ENCODE results near the gene HSF4. TPM values are rescaled to one million over a fixed set of nuclear protein-coding genes. Genes with fewer than 3 reads are reported as not detected.

The HSF4 gene
- total RNA-seq, 1 donor from 2014 or later, result 54.3 TPM

DNA sequence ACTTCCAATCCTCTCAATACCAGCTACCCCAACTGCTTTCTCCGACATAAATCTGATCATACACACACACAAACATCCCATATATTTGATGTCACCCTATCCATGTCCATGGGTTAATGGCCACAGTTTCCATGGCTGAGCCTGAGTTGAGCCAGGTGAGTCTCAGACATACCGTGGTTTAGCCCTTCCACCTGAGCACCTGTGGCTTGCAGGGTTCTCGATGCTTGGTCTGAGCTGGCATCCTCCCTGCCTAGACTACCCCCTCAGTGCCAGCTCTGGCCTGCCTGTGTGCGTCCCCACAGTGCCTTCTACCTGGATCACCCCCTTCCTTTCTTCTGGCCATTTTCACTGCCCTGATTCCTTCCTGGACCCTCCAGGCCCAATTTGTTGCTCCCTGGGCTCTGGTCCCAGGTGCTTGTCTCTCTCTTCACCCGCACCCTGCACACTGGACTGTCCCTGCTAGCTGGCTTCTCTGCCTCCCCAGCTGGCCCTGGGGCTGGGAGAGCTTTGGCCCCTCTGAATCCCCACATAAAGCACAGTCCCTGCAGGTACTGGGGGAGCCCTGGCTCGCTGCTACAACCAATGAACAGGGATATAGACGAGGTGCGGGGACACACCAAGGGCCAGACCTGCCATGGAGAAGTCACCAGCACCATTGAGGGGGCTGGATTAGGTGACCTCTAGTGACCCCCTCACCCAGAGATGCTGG, 41.7 kb downstream of the HSF4 start:
- no peak for DNase-seq (ENCODE audit: extremely low spot score in 2 of 2)
- intact Hi-C loops (cut with DNase I), result no loop called here
- no peaks in the 10 kb centered on the region for H3K27me3 ChIP-seq
- H3K4me3 ChIP-seq, result no peak overlapping the region
- TF ChIP-seq, protein P1, sequence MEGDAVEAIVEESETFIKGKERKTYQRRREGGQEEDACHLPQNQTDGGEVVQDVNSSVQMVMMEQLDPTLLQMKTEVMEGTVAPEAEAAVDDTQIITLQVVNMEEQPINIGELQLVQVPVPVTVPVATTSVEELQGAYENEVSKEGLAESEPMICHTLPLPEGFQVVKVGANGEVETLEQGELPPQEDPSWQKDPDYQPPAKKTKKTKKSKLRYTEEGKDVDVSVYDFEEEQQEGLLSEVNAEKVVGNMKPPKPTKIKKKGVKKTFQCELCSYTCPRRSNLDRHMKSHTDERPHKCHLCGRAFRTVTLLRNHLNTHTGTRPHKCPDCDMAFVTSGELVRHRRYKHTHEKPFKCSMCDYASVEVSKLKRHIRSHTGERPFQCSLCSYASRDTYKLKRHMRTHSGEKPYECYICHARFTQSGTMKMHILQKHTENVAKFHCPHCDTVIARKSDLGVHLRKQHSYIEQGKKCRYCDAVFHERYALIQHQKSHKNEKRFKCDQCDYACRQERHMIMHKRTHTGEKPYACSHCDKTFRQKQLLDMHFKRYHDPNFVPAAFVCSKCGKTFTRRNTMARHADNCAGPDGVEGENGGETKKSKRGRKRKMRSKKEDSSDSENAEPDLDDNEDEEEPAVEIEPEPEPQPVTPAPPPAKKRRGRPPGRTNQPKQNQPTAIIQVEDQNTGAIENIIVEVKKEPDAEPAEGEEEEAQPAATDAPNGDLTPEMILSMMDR (IDR thresholded peaks at IDR 0.05), result no peak
- no peak for TF ChIP-seq POLR2A (IDR thresholded peaks at IDR 0.05)
- no peak for TF ChIP-seq POLR2AphosphoS5 (IDR thresholded peaks at IDR 0.05; ENCODE audit: insufficient read depth in 1 of 2, low read depth in 1 of 2)
- H3K4me1 ChIP-seq, result no peaks in the 10 kb centered on the region
- no peaks in the 10 kb centered on the region for H3K9me3 ChIP-seq
- H3K27ac ChIP-seq, result no peak overlapping the region
- peaks cover 0 to 14% of the 10 kb centered on the region in 2 donors for H3K36me3 ChIP-seq

DNA sequence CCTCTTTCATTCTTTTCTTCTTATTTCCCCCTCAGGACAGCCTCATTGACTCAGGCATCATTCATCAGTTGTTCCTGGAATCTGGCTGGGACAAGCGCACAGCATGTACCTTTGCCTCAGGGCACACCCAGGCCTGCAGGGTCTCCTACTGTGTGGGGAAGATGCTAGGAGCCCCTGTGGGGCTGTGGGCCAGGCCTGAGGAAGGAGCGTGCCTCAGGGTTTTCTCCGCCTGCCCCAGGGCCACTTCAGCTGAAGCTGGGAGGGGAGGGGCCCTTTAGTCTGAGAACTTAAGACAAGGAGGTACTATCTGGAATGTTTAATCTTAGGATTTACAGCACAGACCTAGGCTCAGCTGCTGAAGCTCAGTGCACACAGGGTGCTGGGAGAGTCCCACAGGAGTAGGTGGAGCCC, 42.3 kb downstream of the HSF4 start:
- Histone ChIP-seq H3K36me3 (peaks cover 0 to 10% of the 10 kb centered on the region in 2 donors), H3K4me1 (no peaks in the 10 kb centered on the region), H3K4me3 (no peak overlapping the region), H3K9me3 (no peaks in the 10 kb centered on the region), H3K27ac (no peak overlapping the region), H3K27me3 (no peaks in the 10 kb centered on the region)
- intact Hi-C loops (cut with DNase I), result no loop called here
- DNase-seq (ENCODE audit: extremely low spot score in 2 of 2), result no peak
- TF ChIP-seq POLR2AphosphoS5 (IDR thresholded peaks at IDR 0.05; ENCODE audit: insufficient read depth in 1 of 2, low read depth in 1 of 2) (no peak), POLR2A (IDR thresholded peaks at IDR 0.05) (no peak)
- TF ChIP-seq, protein P1 (IDR thresholded peaks at IDR 0.05), result no peak

DNA sequence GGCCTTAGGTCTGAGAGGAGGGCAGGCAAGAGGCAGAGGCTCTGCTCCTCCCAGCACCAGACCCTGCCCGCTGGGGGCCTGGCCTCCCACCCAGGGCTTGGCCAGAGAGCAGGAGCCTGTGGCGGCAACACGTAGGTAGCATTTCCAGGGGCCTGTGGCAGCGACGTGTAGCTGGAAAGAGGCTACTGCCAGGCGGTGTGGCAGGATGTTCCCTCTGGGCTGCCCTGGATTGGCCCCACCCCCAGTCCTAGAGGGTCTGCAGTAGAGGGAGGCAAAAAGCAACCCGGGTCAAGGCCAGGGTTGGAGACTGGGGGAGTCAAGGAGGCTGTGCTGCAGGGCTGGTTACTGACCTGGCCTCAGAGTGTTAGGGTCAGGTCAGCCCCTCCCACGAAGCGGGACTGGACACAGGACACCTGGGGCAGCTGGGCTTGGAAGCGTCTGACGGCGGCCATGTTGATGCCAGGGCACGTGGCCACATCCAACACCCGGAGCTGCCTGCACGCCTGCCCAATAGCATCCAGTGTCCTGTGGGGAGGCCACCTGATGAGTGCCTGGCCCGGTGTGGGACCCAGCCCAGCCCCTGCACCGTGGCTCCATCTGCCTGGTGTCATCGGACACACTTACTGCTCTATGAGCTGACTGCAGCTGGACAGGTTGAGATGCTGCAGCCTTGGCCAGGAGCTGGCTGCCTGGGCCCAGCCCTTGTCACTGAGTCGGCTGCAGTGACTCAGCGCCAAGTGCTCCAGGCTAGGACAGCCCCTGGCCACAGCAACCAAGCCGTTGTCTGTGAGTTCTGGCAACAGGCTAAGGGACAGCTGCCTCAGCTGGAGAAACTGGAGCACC, 42.9 kb downstream of the HSF4 start:
- Histone ChIP-seq H3K4me3 (no peak overlapping the region), H3K27ac (no peak overlapping the region), H3K4me1 (no peaks in the 10 kb centered on the region), H3K27me3 (no peaks in the 10 kb centered on the region), H3K9me3 (no peaks in the 10 kb centered on the region), H3K36me3 (peaks cover 0 to 3% of the 10 kb centered on the region in 2 donors)
- DNase-seq (ENCODE audit: extremely low spot score in 2 of 2), result no peak
- TF ChIP-seq POLR2A (IDR thresholded peaks at IDR 0.05) (no peak), POLR2AphosphoS5 (IDR thresholded peaks at IDR 0.05; ENCODE audit: insufficient read depth in 1 of 2, low read depth in 1 of 2) (no peak)
- TF ChIP-seq, protein P1 (IDR thresholded peaks at IDR 0.05), result no peak
- intact Hi-C loops (cut with DNase I), result no loop called here

DNA sequence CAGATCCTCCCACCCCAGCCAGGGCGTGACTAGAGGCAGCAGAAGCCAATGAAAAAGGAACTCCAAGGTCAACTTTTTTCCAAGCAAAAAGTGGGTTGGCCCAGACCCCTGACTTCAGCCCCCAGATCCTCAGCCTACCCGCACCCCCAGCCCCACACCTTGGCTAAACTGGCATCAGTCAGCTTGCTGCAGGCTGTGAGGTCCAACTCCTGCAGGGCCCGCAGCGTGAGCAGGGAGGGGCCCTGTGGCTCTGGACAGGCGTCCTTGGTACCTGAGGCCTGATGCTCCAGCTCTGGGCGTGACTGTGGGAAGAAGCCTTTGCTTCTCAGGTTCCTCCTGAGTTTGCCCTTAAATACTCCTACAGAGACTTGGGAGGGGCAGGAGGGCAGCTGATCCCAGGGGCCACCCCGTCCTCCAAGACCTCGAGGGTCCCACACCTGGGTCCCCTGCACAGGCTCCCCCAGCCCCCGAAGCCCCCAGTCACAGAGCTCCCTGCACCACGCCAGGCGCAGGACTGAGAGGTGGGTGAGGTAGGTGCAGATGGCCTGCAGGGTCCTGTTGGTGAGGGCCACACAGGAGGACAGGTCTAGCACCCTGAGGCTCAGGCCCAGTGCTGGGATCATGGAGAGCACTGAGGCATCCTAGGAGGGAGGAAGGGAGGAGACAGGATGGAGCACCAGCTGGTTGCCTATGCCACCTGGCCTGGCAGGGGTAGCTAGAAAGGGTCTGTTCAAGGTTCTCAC, 43.8 kb downstream of the HSF4 start:
- TF ChIP-seq POLR2A (IDR thresholded peaks at IDR 0.05), result no peak
- TF ChIP-seq POLR2AphosphoS5 (IDR thresholded peaks at IDR 0.05; ENCODE audit: insufficient read depth in 1 of 2, low read depth in 1 of 2), result no peak
- TF ChIP-seq, protein P1 (IDR thresholded peaks at IDR 0.05), result no peak
- H3K4me1 ChIP-seq, result no peaks in the 10 kb centered on the region
- intact Hi-C loops (cut with DNase I), result no loop called here
- H3K36me3 ChIP-seq, result no peaks in the 10 kb centered on the region
- H3K27ac ChIP-seq, result no peak overlapping the region
- no peak for DNase-seq (ENCODE audit: extremely low spot score in 2 of 2)
- no peaks in the 10 kb centered on the region for H3K9me3 ChIP-seq
- H3K27me3 ChIP-seq, result no peaks in the 10 kb centered on the region
- no peak overlapping the region for H3K4me3 ChIP-seq
